Endothelial cell of umbilical vein (primary cell): ENCODE measurements around the gene TIGD1. TPM values are rescaled to one million over a fixed set of nuclear protein-coding genes. Genes with fewer than 3 reads are reported as not detected.

ENCODE experiments used
- BruUV-seq: library from RNA; stranded (reverse); fragments of 400-500 nt; replicated peaks from 2 replicates; lab custom pipeline; 2021; lab: Mats Ljungman, UMichigan
- CTCF ChIA-PET: fragments of 300-600, 350-600 bp; sonication (Branson Sonifier 250); formaldehyde crosslinking; loops from one replicate; lab custom pipeline; 2021; ENCODE audit warnings: antibody characterized with exemption, inconsistent platforms; lab: Charles Lee
- POLR2A ChIA-PET: fragments of 300-600, 350-600 bp; sonication (Branson Sonifier 250); formaldehyde crosslinking; loops from one replicate; lab custom pipeline; 2021; ENCODE audit warnings: antibody characterized with exemption, inconsistent platforms; lab: Charles Lee
- DNase-seq: peaks from one replicate; pipeline ENCODE4 v3.0.0-alpha.2; 2011; ENCODE audit warnings: low read depth, low spot score
- FAIRE-seq: peaks from 2 replicates; lab custom pipeline; 2011; peaks lifted over from hg19 to GRCh38; lab: Jason Lieb, UNC
- H2AFZ ChIP-seq: 2 replicates; pipeline ENCODE4 v1.6.0; 2012; ENCODE audit warnings: low read depth, low read length, control low read depth, inconsistent platforms
- H3K27ac ChIP-seq: 2 replicates; pipeline ENCODE4 v1.5.1; 2011; ENCODE audit warnings: low read depth, mild to moderate bottlenecking, control low read depth, low read length, moderate library complexity; ENCODE audit not compliant: insufficient read depth
- H3K27me3 ChIP-seq, 2 experiments: 2 replicates each; pipeline versions ENCODE4 v1.6.0 to v1.6.1; 2011; ENCODE audit warnings: low read length in 2 of 2, mixed read lengths in 1 of 2; ENCODE audit not compliant: control insufficient read depth in 2 of 2, insufficient read depth in 2 of 2
- H3K36me3 ChIP-seq, 2 experiments: 2 replicates in 1 of 2; 3 replicates in 1 of 2; pipeline ENCODE4 v1.5.1; 2011; ENCODE audit warnings: low read length in 2 of 2, mild to moderate bottlenecking in 1 of 2, moderate library complexity in 1 of 2; ENCODE audit not compliant: control insufficient read depth in 2 of 2, insufficient read depth in 2 of 2; ENCODE audit errors: extremely low read depth in 1 of 2
- H3K4me1 ChIP-seq: 3 replicates; pipeline ENCODE4 v1.5.1; 2011; ENCODE audit warnings: mild to moderate bottlenecking, low read length; ENCODE audit not compliant: control insufficient read depth, insufficient read depth; ENCODE audit errors: extremely low read depth
- H3K4me2 ChIP-seq: 2 replicates; pipeline ENCODE4 v1.6.1; 2011; ENCODE audit warnings: low read length, control low read depth, mixed read lengths; ENCODE audit not compliant: insufficient read depth
- H3K4me3 ChIP-seq, 3 experiments: fragments of 200-600 bp in 1 of 3; sonication (generic), shearing (Covaris generic) in 1 of 3; replicated peaks in 1 of 3; 2 replicates each; pipeline ENCODE4 v1.5.1; 2011 to 2016; ENCODE audit warnings: control low read depth in 3 of 3, low read length in 3 of 3, mild to moderate bottlenecking in 2 of 3, inconsistent platforms in 1 of 3, low read depth in 1 of 3, moderate library complexity in 1 of 3; ENCODE audit not compliant: insufficient read depth in 1 of 3
- H3K79me2 ChIP-seq: 2 replicates; pipeline ENCODE4 v1.6.0; 2012; ENCODE audit warnings: low read length, inconsistent platforms; ENCODE audit not compliant: control insufficient read depth, insufficient read depth
- H3K9ac ChIP-seq: replicated peaks from 2 replicates; pipeline ENCODE3; 2011; ENCODE audit warnings: low read length, control low read depth; ENCODE audit not compliant: insufficient read depth; ENCODE audit errors: extremely low read depth
- H3K9me1 ChIP-seq: replicated peaks from 3 replicates; pipeline ENCODE4 v1.6.0; 2011; ENCODE audit warnings: mild to moderate bottlenecking, low read length; ENCODE audit not compliant: control insufficient read depth, insufficient read depth; ENCODE audit errors: extremely low read depth
- H3K9me3 ChIP-seq: replicated peaks from 2 replicates; pipeline ENCODE4 v1.5.1; 2012; ENCODE audit warnings: low read length, inconsistent platforms; ENCODE audit not compliant: control insufficient read depth, insufficient read depth
- H4K20me1 ChIP-seq: replicated peaks from 2 replicates; pipeline ENCODE3; 2011; ENCODE audit warnings: mild to moderate bottlenecking, low read length; ENCODE audit not compliant: control insufficient read depth, insufficient read depth; ENCODE audit errors: extremely low read depth
- CTCF ChIP-seq, 2 donors: IDR thresholded peaks; 1 replicate in 1 of 2; 2 replicates in 1 of 2; pipeline ENCODE4 v1.5.1; 2011; ENCODE audit warnings: low read length in 2 of 2, mild to moderate bottlenecking in 2 of 2, moderate library complexity in 2 of 2, control low read depth in 1 of 2, inconsistent platforms in 1 of 2, low read depth in 1 of 2; ENCODE audit not compliant: insufficient read depth in 1 of 2; ENCODE audit errors: extremely low read depth in 1 of 2
- EZH2 ChIP-seq: IDR thresholded peaks from 2 replicates; pipeline ENCODE4 v1.6.1; 2012; ENCODE audit warnings: borderline replicate concordance, low read depth, mild to moderate bottlenecking, moderate library complexity, low read length, inconsistent platforms; ENCODE audit not compliant: severe bottlenecking
- FOS ChIP-seq: IDR thresholded peaks from 2 replicates; pipeline ENCODE4 v1.6.1; 2011; ENCODE audit warnings: mild to moderate bottlenecking, low read length, moderate library complexity, borderline replicate concordance; ENCODE audit not compliant: insufficient read depth
- GATA2 ChIP-seq: IDR thresholded peaks from 2 replicates; pipeline ENCODE4 v1.7.0; 2011; ENCODE audit warnings: low read depth, mild to moderate bottlenecking, moderate library complexity, mixed read lengths, low read length; ENCODE audit not compliant: insufficient read length, insufficient read depth
- JUN ChIP-seq: IDR thresholded peaks from 2 replicates; pipeline ENCODE4 v1.6.1; 2011; ENCODE audit warnings: borderline replicate concordance, low read depth; ENCODE audit not compliant: insufficient read length, insufficient read depth
- MAX ChIP-seq: IDR thresholded peaks from 2 replicates; pipeline ENCODE4 v1.6.1; 2011; ENCODE audit not compliant: insufficient read depth, insufficient read length
- MYC ChIP-seq: IDR thresholded peaks from one replicate; pipeline ENCODE4 v1.6.1; 2011; ENCODE audit warnings: mild to moderate bottlenecking, low read depth, low read length
- POLR2A ChIP-seq: IDR thresholded peaks from 2 replicates; pipeline ENCODE4 v1.6.1; 2012; ENCODE audit warnings: low read depth, mild to moderate bottlenecking, control low read depth, low read length
- POLR2AphosphoS5 ChIP-seq: IDR thresholded peaks from 2 replicates; pipeline ENCODE4 v1.6.1; 2012; ENCODE audit warnings: low read depth, mild to moderate bottlenecking, control low read depth, low read length, moderate library complexity; ENCODE audit not compliant: insufficient read depth
- dilution Hi-C: fragments of 300-500 bp; cut with MboI; formaldehyde crosslinking; loops from one replicate; pipeline ENCODE4 v1.15.0; 2019; ENCODE audit warnings: low sequenced_read_pairs; ENCODE audit not compliant: extremely low pct_ligation_motif_present
- intact Hi-C: fragments of 100-400 bp; cut with micrococcal nuclease; formaldehyde crosslinking; loops from one replicate; pipeline ENCODE4 v1.10.0; 2022
- polyA plus RNA-seq, 4 experiments: library from polyadenylated mRNA; depleted of rRNA in 3 of 4; stranded (reverse) in 3 of 4; unstranded in 1 of 4; fragments of >200 nt; gene quantifications; 2 replicates each; pipeline versions ENCODE4 v1.2.1 to v1.2.3, GENCODE V29; 2011 to 2012; ENCODE audit warnings: missing spikeins in 1 of 4
- total RNA-seq: library from RNA; stranded (reverse); gene quantifications from 2 replicates; pipeline ENCODE4 v1.2.3, GENCODE V29; 2021

Gene TIGD1
- total and polyA plus RNA-seq, 2 donors (not counting 3 experiments of a cell fraction or from before 2014, with no cell fraction given) = 1.6 to 3.3 TPM

DNA sequence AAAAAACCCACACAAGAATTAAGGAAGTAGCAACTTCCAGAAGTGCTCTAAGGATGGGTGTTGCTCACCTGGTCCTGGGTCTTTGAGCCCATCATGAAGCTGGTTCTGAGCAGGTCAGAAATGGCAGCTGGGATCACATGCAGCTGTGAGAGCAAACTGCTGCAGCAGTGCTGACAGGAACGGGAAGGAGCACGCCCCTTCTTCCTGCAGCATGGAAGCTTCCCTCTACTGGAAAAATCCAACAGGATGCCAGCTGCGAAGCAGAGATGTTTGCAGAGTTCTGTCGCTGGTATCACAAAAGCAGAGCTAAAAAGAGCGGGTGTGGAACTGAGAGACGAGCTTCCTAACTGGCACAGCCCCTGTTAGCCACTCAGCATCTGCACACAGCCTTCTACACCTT is 33.9 kb upstream of the TIGD1 start:
- Histone ChIP-seq H3K4me1 (no peaks in the 10 kb centered on the region), H3K36me3 (peaks cover 0 to 6% of the 10 kb centered on the region in 2 experiments), H3K9me1 (no peaks in the 10 kb centered on the region), H3K79me2 (no peaks in the 10 kb centered on the region), H3K4me2 (no peak overlapping the region), H3K9me3 (no peaks in the 10 kb centered on the region), H4K20me1 (no peaks in the 10 kb centered on the region), H3K9ac (no peak overlapping the region), H3K27ac (no peak overlapping the region), H2AFZ (no peak overlapping the region), H3K27me3 (no peaks in the 10 kb centered on the region), H3K4me3 (no peak overlapping the region)
- CTCF ChIA-PET = interaction anchor here (1.4 kb wide), 1 partner anchor 9 kb away, joined by 4 read pairs; no protein-coding TSS in a partner anchor
- dilution Hi-C loops (no loop called here), intact Hi-C loops (no loop called here)
- FAIRE-seq (no peak), DNase-seq (no peak)
- BruUV-seq = no TSS peak
- no peak for TF ChIP-seq POLR2AphosphoS5
- POLR2A ChIA-PET = no interaction called here

DNA sequence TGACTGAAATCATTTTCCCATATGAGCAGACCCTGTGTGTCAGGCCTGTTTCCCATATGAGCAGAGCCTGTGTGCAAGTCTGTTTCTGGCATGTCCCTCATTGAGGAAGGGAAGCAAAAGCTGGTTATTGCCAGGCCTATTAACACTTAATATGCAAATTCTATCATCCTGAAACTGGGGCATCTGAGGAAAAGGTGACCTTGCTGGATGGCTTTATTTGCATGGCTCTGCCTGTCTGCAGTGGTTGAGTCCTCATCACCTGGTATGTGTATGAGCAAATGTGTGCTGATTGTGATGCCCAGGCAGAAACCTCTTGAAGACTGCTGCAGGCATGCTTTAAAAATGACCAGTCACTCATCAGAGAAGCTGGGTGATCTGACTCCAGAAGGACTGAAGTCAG is 31.4 kb upstream of the TIGD1 start:
- intact Hi-C loops (no loop called here), dilution Hi-C loops (no loop called here)
- Histone ChIP-seq H3K36me3 (peaks cover 0 to 9% of the 10 kb centered on the region in 2 experiments), H3K4me1 (no peaks in the 10 kb centered on the region), H2AFZ (no peak overlapping the region), H3K9me1 (no peaks in the 10 kb centered on the region), H3K9me3 (no peaks in the 10 kb centered on the region), H3K79me2 (no peaks in the 10 kb centered on the region), H3K4me3 (no peak overlapping the region), H3K27ac (no peak overlapping the region), H3K4me2 (no peak overlapping the region), H4K20me1 (no peaks in the 10 kb centered on the region), H3K27me3 (no peaks in the 10 kb centered on the region), H3K9ac (no peak overlapping the region)
- ChIA-PET CTCF (interaction anchor here (1.2 kb wide), 1 partner anchor 14 kb away, joined by 3 read pairs; no protein-coding TSS in a partner anchor), POLR2A (no interaction called here)
- DNase-seq (no peak), FAIRE-seq (no peak)
- BruUV-seq = TSS peak; percentile 14
- no peak for TF ChIP-seq CTCF (IDR thresholded peaks at IDR 0.05; ENCODE audit: extremely low read depth in 1 of 2, insufficient read depth in 1 of 2, low read depth in 1 of 2, low read length in 2 of 2)
- TF ChIP-seq EZH2 = no peak
- TF ChIP-seq FOS = no peak
- TF ChIP-seq MYC = no peak
- no peak for TF ChIP-seq POLR2AphosphoS5
- no peak for TF ChIP-seq JUN
- no peak for TF ChIP-seq MAX
- no peak for TF ChIP-seq POLR2A
- no peak for TF ChIP-seq GATA2
